IMR-90 (cell line): Measurements from ENCODE around the gene CARMIL1. TPM values are rescaled to one million over a fixed set of nuclear protein-coding genes. Genes with fewer than 3 reads are reported as not detected.

Experiments used
- ATAC-seq: fragments of 200-7000 bp; cut with Tn5 transposase; 2 replicates; pipeline ENCODE4 v1.9.1; 2020; ENCODE audit warnings: low read depth, mild to moderate bottlenecking, moderate library complexity
- BruUV-seq: library from RNA; stranded (reverse); fragments of 400-500 nt; replicated peaks from 2 replicates; lab custom pipeline; 2021; lab: Mats Ljungman, UMichigan
- CTCF ChIA-PET: fragments of 300-600 bp; formaldehyde crosslinking; extraction: SDS; loops from one replicate; lab custom pipeline; 2021; ENCODE audit warnings: antibody characterized with exemption; lab: Yijun Ruan, JAX
- POLR2A ChIA-PET: fragments of 300-600 bp; sonication (Branson Sonifier 250); formaldehyde crosslinking; loops from one replicate; lab custom pipeline; 2022; ENCODE audit warnings: antibody characterized with exemption; ENCODE audit not compliant: unreplicated experiment; lab: Charles Lee
- DNase-seq: peaks from one replicate; pipeline ENCODE4 v3.0.0; 2013
- H2AFZ ChIP-seq: replicated peaks from 2 replicates; pipeline ENCODE3; 2013; ENCODE audit warnings: low read length, mild to moderate bottlenecking; ENCODE audit not compliant: poor library complexity
- H2AK5ac ChIP-seq: 2 replicates; pipeline ENCODE4 v1.6.1; 2013; ENCODE audit warnings: low read depth, low read length, inconsistent platforms
- H2AK9ac ChIP-seq: replicated peaks from 2 replicates; pipeline ENCODE3; 2013; ENCODE audit warnings: mild to moderate bottlenecking, low read depth, low read length, moderate library complexity; ENCODE audit not compliant: poor library complexity
- H2BK120ac ChIP-seq: 2 replicates; pipeline ENCODE4 v1.6.1; 2013; ENCODE audit warnings: low read depth, low read length, inconsistent platforms
- H2BK15ac ChIP-seq: 3 replicates; pipeline ENCODE4 v1.6.1; 2013; ENCODE audit warnings: low read depth, low read length, inconsistent platforms
- H2BK20ac ChIP-seq: 2 replicates; pipeline ENCODE4 v1.6.1; 2013; ENCODE audit warnings: low read depth, mild to moderate bottlenecking, inconsistent platforms, low read length, moderate library complexity
- H2BK5ac ChIP-seq: 2 replicates; pipeline ENCODE4 v1.6.1; 2013; ENCODE audit warnings: mild to moderate bottlenecking, low read depth, low read length, inconsistent platforms; ENCODE audit not compliant: poor library complexity, severe bottlenecking
- H3K14ac ChIP-seq: replicated peaks from 2 replicates; pipeline ENCODE4 v1.6.1; 2013; ENCODE audit warnings: low read depth, low read length, inconsistent platforms
- H3K18ac ChIP-seq: 2 replicates; pipeline ENCODE4 v1.6.1; 2013; ENCODE audit warnings: low read depth, low read length, control low read depth
- H3K23ac ChIP-seq: 2 replicates; pipeline ENCODE4 v1.6.1; 2013; ENCODE audit warnings: low read depth, low read length, inconsistent platforms
- H3K27ac ChIP-seq: 2 replicates; pipeline ENCODE4 v1.5.1; 2013; ENCODE audit warnings: mild to moderate bottlenecking, control low read depth, low read length; ENCODE audit not compliant: insufficient read depth
- H3K27me3 ChIP-seq: 2 replicates; pipeline ENCODE4 v1.6.1; 2013; ENCODE audit warnings: low read length; ENCODE audit not compliant: control insufficient read depth, insufficient read depth
- H3K36me3 ChIP-seq: 2 replicates; pipeline ENCODE4 v1.6.1; 2013; ENCODE audit warnings: low read length, mixed read lengths; ENCODE audit not compliant: control insufficient read depth, insufficient read depth
- H3K4ac ChIP-seq: 2 replicates; pipeline ENCODE4 v1.6.1; 2013; ENCODE audit warnings: low read depth, low read length, inconsistent platforms
- H3K4me1 ChIP-seq: 2 replicates; pipeline ENCODE4 v1.6.1; 2013; ENCODE audit warnings: low read length, mixed read lengths; ENCODE audit not compliant: control insufficient read depth, insufficient read depth
- H3K4me2 ChIP-seq: 2 replicates; pipeline ENCODE4 v1.6.1; 2013; ENCODE audit warnings: low read depth, mild to moderate bottlenecking, control low read depth, low read length, moderate library complexity
- H3K4me3 ChIP-seq: 2 replicates; pipeline ENCODE4 v1.5.1; 2013; ENCODE audit warnings: low read depth, mild to moderate bottlenecking, control low read depth, low read length, moderate library complexity; ENCODE audit not compliant: insufficient read depth
- H3K56ac ChIP-seq: 2 replicates; pipeline ENCODE4 v1.6.1; 2013; ENCODE audit warnings: low read length, inconsistent platforms; ENCODE audit not compliant: insufficient read depth; ENCODE audit errors: extremely low read depth
- H3K79me1 ChIP-seq, 2 experiments: 2 replicates each; pipeline ENCODE4 v1.6.1; 2013; ENCODE audit warnings: low read length in 2 of 2, inconsistent platforms in 1 of 2, low read depth in 1 of 2
- H3K9ac ChIP-seq: 2 replicates; pipeline ENCODE4 v1.6.1; 2013; ENCODE audit warnings: low read depth, low read length, control low read depth
- H3K9me1 ChIP-seq: 2 replicates; pipeline ENCODE4 v1.6.1; 2013; ENCODE audit warnings: low read length, inconsistent platforms; ENCODE audit not compliant: insufficient read depth
- H3K9me3 ChIP-seq: 2 replicates; pipeline ENCODE4 v1.6.1; 2013; ENCODE audit warnings: low read length; ENCODE audit not compliant: control insufficient read depth, insufficient read depth
- H4K20me1 ChIP-seq: 2 replicates; pipeline ENCODE4 v1.6.1; 2013; ENCODE audit warnings: low read length, inconsistent platforms; ENCODE audit not compliant: insufficient read depth
- H4K5ac ChIP-seq: 2 replicates; pipeline ENCODE4 v1.6.1; 2013; ENCODE audit warnings: mild to moderate bottlenecking, low read depth, low read length, control low read depth
- H4K8ac ChIP-seq, 2 experiments: 2 replicates each; pipeline ENCODE4 v1.6.1; 2013; ENCODE audit warnings: low read depth in 2 of 2, low read length in 2 of 2, control low read depth in 1 of 2, inconsistent platforms in 1 of 2
- H4K91ac ChIP-seq: 2 replicates; pipeline ENCODE4 v1.6.1; 2013; ENCODE audit warnings: low read depth, low read length, inconsistent platforms; ENCODE audit not compliant: insufficient read depth
- BHLHE40 ChIP-seq: fragments of 150-350 bp; IDR thresholded peaks from 2 replicates; pipeline ENCODE4 v1.6.1; 2016; ENCODE audit warnings: mild to moderate bottlenecking, low read depth, low read length
- CEBPB ChIP-seq: IDR thresholded peaks from 2 replicates; pipeline ENCODE4 v1.6.1; 2012; ENCODE audit warnings: low read depth, low read length, improper control_type of control experiment
- CHD1 ChIP-seq: IDR thresholded peaks from 2 replicates; pipeline ENCODE4 v1.6.1; 2012; ENCODE audit warnings: low read depth, low read length, improper control_type of control experiment
- ELK1 ChIP-seq: fragments of 150-350 bp; IDR thresholded peaks from 2 replicates; pipeline ENCODE4 v1.6.1; 2016; ENCODE audit warnings: low read depth, mild to moderate bottlenecking, low read length, moderate library complexity, borderline replicate concordance
- FOS ChIP-seq: fragments of 150-350 bp; IDR thresholded peaks from 2 replicates; pipeline ENCODE4 v1.6.1; 2016; ENCODE audit warnings: low read depth, low read length
- MAFK ChIP-seq: IDR thresholded peaks from 2 replicates; pipeline ENCODE4 v1.6.1; 2012; ENCODE audit warnings: low read depth, low read length, improper control_type of control experiment
- MAZ ChIP-seq: IDR thresholded peaks from 2 replicates; pipeline ENCODE4 v1.6.1; 2012; ENCODE audit warnings: low read depth, mild to moderate bottlenecking, low read length, improper control_type of control experiment, moderate library complexity, borderline replicate concordance
- NFE2L2 ChIP-seq: fragments of 150-350 bp; IDR thresholded peaks from 2 replicates; pipeline ENCODE4 v1.6.1; 2016; ENCODE audit warnings: low read depth, mild to moderate bottlenecking, low read length
- POLR2A ChIP-seq: IDR thresholded peaks from 2 replicates; pipeline ENCODE4 v1.6.1; 2012; ENCODE audit warnings: mild to moderate bottlenecking, low read depth, low read length
- RAD21 ChIP-seq: IDR thresholded peaks from 2 replicates; pipeline ENCODE4 v1.6.1; 2012; ENCODE audit warnings: low read length, improper control_type of control experiment
- WGBS, 2 experiments: methylation state at CpG; one replicate each; pipeline versions ENCODE4 v1.1.5 to v1.1.7; 2013; ENCODE audit warnings: missing lambda C conversion rate in 2 of 2; ENCODE audit not compliant: insufficient read length in 1 of 2; ENCODE audit errors: extremely low coverage in 2 of 2; 5-methylcytosine and 5-hydroxymethylcytosine counted together
- dilution Hi-C: fragments of 300-500 bp; cut with HindIII; formaldehyde crosslinking; loops from one replicate; pipeline ENCODE4 v1.14.3; 2018; ENCODE audit warnings: low sequenced_read_pairs; ENCODE audit not compliant: unreplicated experiment
- in situ Hi-C: fragments of 300-500 bp; cut with MboI; formaldehyde crosslinking; loops from 3 replicates; pipeline ENCODE4 v1.14.3; 2019; ENCODE audit warnings: low sequenced_read_pairs, inconsistent platforms, mixed read lengths
- intact Hi-C: fragments of 100-400 bp; cut with micrococcal nuclease; formaldehyde crosslinking; loops from 2 replicates; pipeline ENCODE4 v1.10.0; 2022
- polyA plus RNA-seq, 3 experiments: library from polyadenylated mRNA; depleted of rRNA; stranded (reverse); fragments of >200 nt; gene quantifications; 2 replicates each; pipeline ENCODE4 v1.2.3, GENCODE V29; 2012; ENCODE audit warnings: low replicate concordance in 1 of 3
- total RNA-seq: library from RNA; depleted of rRNA; stranded (reverse); fragments of >200 nt; gene quantifications from 2 replicates; pipeline ENCODE4 v1.2.3, GENCODE V29; 2012

Gene CARMIL1
- total and polyA plus RNA-seq, 2 of the 4 experiments (the other 2 are of a cell fraction) = 1.3 to 2.9 TPM

- DNase-seq (no peak), ATAC-seq (no peak)
- Histone ChIP-seq H2BK20ac (no peak overlapping the region), H3K18ac (no peak overlapping the region), H3K79me1 (peaks cover 0 to 5% of the 10 kb centered on the region in 2 experiments; a peak in 2 of 4 replicates), H3K27me3 (no peaks in the 10 kb centered on the region), H4K91ac (no peak overlapping the region), H4K20me1 (no peaks in the 10 kb centered on the region), H3K27ac (no peak overlapping the region), H3K9ac (no peak overlapping the region), H4K5ac (no peak overlapping the region), H3K23ac (no peak overlapping the region), H3K4me1 (peaks cover 9% of the 10 kb centered on the region), H4K8ac (no peak overlapping the region), H3K14ac (no peak overlapping the region), H2AFZ (no peak overlapping the region), H3K4me3 (no peak overlapping the region), H3K9me1 (peaks cover 4% of the 10 kb centered on the region), H2BK120ac (no peak overlapping the region), H2AK5ac (no peak overlapping the region), H2AK9ac (no peak overlapping the region), H3K56ac (no peak overlapping the region), H3K4me2 (no peak overlapping the region), H3K9me3 (no peaks in the 10 kb centered on the region), H3K36me3 (no peaks in the 10 kb centered on the region), H2BK15ac (no peak overlapping the region), H2BK5ac (no peak overlapping the region), H3K4ac (no peak overlapping the region)
- CTCF ChIA-PET = no interaction called here
- no peak for TF ChIP-seq MAFK
- no peak for TF ChIP-seq FOS
- no peak for TF ChIP-seq POLR2A
- no peak for TF ChIP-seq ELK1
- no peak for TF ChIP-seq NFE2L2
- no peak for TF ChIP-seq CEBPB
- no peak for TF ChIP-seq MAZ
- no peak for TF ChIP-seq BHLHE40
- no peak for TF ChIP-seq RAD21
- TF ChIP-seq CHD1 = no peak
- POLR2A ChIA-PET = no interaction called here
- intact Hi-C loops (no loop called here), in situ Hi-C loops (no loop called here), dilution Hi-C loops (no loop called here)
- BruUV-seq = no TSS peak
- no CpG with 5 or more reads among the region's 4 CpGs for WGBS, 2 experiments
Measured at GRCh38 chr6:25316626-25317025, 37.5 kb downstream of the CARMIL1 start.
